ENCODE measurements around the gene SERPINA3.
"Not testable (repeated sequence)": the region's sequence is repeated elsewhere in the genome, so short reads cannot be mapped to it uniquely, and the experiment has no call there.

Gene SERPINA3

GRCh38 chr14:94636744-94637412, 24.7 kb downstream of the SERPINA3 start:
- no peak for DNase-seq

- not testable (repeated sequence) for DNase-seq
These were observed 25.6 kb downstream of the SERPINA3 start for GRCh38 chr14:94637814-94638213.

- no peak for DNase-seq
These were observed 26.1 kb downstream of the SERPINA3 start for GRCh38 chr14:94638339-94638738.

GRCh38 chr14:94638961-94639817, 27.0 kb downstream of the SERPINA3 start:
- DNase-seq, result no peak

- DNase-seq, result no peak
These were observed 28.8 kb downstream of the SERPINA3 start for GRCh38 chr14:94640721-94641631.

- no peak for DNase-seq
These were observed 29.4 kb downstream of the SERPINA3 start for GRCh38 chr14:94641632-94641955.

- no peak for DNase-seq
These were observed 31.3 kb downstream of the SERPINA3 start for GRCh38 chr14:94643316-94644101.

GRCh38 chr14:94644102-94644535, 31.9 kb downstream of the SERPINA3 start:
- DNase-seq, result no peak

GRCh38 chr14:94646066-94646465, 33.9 kb downstream of the SERPINA3 start:
- no peak for DNase-seq

GRCh38 chr14:94646481-94646880, 34.3 kb downstream of the SERPINA3 start:
- DNase-seq, result no peak

GRCh38 chr14:94648801-94649200, 36.6 kb downstream of the SERPINA3 start:
- no peak for DNase-seq

GRCh38 chr14:94649543-94650443, 37.6 kb downstream of the SERPINA3 start:
- DNase-seq, result no peak

- DNase-seq, result no peak
These were observed 38.2 kb downstream of the SERPINA3 start for GRCh38 chr14:94650444-94650775.

GRCh38 chr14:94650806-94651805, 38.9 kb downstream of the SERPINA3 start:
- no peak for DNase-seq

GRCh38 chr14:94653321-94653720, 41.1 kb downstream of the SERPINA3 start:
- no peak for DNase-seq

GRCh38 chr14:94654071-94654861, 42.1 kb downstream of the SERPINA3 start:
- DNase-seq, result no peak

- DNase-seq, result no peak
These were observed 43.0 kb downstream of the SERPINA3 start for GRCh38 chr14:94655169-94655710.

GRCh38 chr14:94656043-94656442, 43.9 kb downstream of the SERPINA3 start:
- no peak for DNase-seq

- no peak for DNase-seq
These were observed 47.1 kb downstream of the SERPINA3 start for GRCh38 chr14:94659256-94659655.
